Sigmoid colon (tissue), 4 donors: ENCODE measurements around the gene CYP4F12.
"Not testable (repeated sequence)": the region's sequence is repeated elsewhere in the genome, so short reads cannot be mapped to it uniquely, and the experiment has no call there.

ENCODE experiments used
- CTCF ChIP-seq, 4 experiments: fragments of 450-650 bp in 3 of 4; fragments of 200-600 bp in 1 of 4; IDR thresholded peaks; one replicate each; pipeline ENCODE4 v1.5.1; 2016 to 2019; ENCODE audit warnings: antibody characterized with exemption in 4 of 4, mild to moderate bottlenecking in 3 of 4, moderate library complexity in 2 of 4
- EP300 ChIP-seq, 4 donors: sonication (generic); formaldehyde crosslinking; IDR thresholded peaks; one replicate each; pipeline ENCODE4 v1.6.1; 2017; ENCODE audit warnings: antibody characterized with exemption in 4 of 4
- POLR2A ChIP-seq, 2 donors: fragments of 450-650 bp; IDR thresholded peaks; one replicate each; pipeline ENCODE4 v1.6.1; 2016; ENCODE audit warnings: antibody characterized with exemption in 2 of 2, mild to moderate bottlenecking in 2 of 2, moderate library complexity in 2 of 2
- POLR2AphosphoS5 ChIP-seq, 4 donors: sonication (generic); formaldehyde crosslinking; IDR thresholded peaks; one replicate each; pipeline ENCODE4 v1.6.1; 2017; ENCODE audit warnings: antibody characterized with exemption in 4 of 4

GRCh38 chr19:15679865-15680264 lies 7.0 kb downstream of the CYP4F12 start:
- TF ChIP-seq CTCF, POLR2A, POLR2AphosphoS5, EP300 (IDR thresholded peaks at IDR 0.05): not testable (repeated sequence)
